Measurements from ENCODE around the gene BCL6B.

Gene BCL6B

DNA sequence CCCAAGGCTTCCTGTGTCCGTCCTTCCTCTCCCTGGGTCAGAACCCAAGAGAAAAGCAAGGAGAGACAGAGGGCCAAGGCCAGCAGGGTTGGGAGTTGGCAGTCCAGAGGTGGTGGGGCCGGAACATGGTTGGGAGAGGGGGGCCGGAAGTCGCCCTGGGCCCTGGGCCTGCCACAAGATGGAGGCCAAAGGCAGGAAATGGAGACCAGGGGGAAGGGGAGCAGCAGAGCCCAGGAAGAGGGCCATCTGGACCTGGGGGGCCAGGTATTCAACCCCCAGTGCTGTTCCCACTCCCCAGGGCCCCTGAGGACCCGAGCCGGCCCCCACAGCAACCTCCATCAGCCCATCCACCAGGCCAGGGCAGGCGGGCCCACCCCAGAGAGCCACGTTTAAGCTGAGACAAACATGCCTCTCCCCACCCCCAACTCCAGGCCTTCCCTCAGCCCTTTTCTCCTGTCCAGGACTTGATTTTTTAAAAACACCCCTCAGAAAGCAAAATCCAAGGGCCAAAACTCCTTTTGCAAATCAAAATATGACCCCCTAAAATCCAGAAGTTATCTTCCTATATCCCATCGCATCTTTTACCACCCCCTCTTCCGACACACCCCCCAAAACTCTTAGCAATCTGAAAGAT, 4.4 kb upstream of the BCL6B start:
- DNase-seq (ENCODE audit: extremely low read depth, low read depth), result no peak
- TF ChIP-seq, protein P1, sequence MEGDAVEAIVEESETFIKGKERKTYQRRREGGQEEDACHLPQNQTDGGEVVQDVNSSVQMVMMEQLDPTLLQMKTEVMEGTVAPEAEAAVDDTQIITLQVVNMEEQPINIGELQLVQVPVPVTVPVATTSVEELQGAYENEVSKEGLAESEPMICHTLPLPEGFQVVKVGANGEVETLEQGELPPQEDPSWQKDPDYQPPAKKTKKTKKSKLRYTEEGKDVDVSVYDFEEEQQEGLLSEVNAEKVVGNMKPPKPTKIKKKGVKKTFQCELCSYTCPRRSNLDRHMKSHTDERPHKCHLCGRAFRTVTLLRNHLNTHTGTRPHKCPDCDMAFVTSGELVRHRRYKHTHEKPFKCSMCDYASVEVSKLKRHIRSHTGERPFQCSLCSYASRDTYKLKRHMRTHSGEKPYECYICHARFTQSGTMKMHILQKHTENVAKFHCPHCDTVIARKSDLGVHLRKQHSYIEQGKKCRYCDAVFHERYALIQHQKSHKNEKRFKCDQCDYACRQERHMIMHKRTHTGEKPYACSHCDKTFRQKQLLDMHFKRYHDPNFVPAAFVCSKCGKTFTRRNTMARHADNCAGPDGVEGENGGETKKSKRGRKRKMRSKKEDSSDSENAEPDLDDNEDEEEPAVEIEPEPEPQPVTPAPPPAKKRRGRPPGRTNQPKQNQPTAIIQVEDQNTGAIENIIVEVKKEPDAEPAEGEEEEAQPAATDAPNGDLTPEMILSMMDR (IDR thresholded peaks at IDR 0.05; ENCODE audit: low read depth, low read length), result no peak

DNA sequence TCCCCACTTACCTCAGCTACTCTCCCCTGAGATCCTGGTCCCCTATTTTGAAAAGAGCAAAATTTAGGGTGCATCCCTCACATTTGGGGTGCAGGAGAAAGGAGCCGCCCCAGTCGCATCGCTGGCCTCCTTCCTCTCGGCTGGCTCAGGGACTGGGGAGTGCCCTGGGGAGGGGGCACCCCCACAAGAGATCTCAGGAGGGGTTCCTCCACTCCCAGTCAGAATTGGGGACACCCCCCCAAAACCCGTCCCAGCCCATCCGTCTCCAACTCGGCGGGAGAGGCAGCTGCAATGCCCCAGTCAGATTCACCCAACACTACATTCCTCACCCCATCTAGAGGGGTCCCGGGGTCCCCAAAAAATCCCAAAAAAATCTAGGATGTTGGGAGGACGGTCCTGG, 3.5 kb upstream of the BCL6B start:
- no peak for DNase-seq (ENCODE audit: extremely low read depth, low read depth)
- TF ChIP-seq, protein P1 (IDR thresholded peaks at IDR 0.05; ENCODE audit: low read depth, low read length), result no peak

DNA sequence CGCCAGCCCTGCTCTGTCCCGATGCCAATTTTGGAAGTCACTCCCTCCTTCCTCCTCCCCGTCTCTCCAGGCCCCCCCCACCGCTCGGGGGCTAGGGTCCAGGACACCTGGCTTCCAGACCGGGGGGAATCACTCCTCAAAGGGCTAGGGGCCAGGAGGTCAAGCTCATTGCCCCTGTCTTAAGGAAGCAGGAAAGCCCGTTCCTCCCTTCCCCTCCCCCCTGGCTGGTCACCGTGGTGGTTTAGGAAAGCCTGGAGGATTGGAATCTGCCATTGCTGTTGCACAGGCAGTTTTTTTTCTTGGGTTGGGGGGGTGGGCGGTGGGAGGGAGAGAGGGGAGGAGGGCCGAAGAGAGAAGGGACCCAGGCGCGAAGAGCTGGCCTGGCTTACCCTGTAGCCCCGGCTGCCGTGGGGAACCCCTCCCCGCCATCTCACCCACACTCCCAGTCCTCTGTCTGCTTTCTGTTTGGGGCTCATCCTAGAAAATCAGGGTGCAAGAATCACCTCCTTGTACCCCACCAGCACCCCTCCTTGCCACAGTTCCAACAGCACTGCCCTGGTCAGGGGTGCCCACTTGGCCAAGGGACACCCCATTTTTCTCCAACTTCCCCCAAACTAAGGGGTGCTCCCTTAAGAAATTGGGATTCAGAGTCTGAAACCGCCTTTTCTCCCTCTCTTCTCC, 2.9 kb upstream of the BCL6B start:
- DNase-seq (ENCODE audit: extremely low read depth, low read depth), result no peak
- TF ChIP-seq, protein P1 (IDR thresholded peaks at IDR 0.05; ENCODE audit: low read depth, low read length), result no peak

DNA sequence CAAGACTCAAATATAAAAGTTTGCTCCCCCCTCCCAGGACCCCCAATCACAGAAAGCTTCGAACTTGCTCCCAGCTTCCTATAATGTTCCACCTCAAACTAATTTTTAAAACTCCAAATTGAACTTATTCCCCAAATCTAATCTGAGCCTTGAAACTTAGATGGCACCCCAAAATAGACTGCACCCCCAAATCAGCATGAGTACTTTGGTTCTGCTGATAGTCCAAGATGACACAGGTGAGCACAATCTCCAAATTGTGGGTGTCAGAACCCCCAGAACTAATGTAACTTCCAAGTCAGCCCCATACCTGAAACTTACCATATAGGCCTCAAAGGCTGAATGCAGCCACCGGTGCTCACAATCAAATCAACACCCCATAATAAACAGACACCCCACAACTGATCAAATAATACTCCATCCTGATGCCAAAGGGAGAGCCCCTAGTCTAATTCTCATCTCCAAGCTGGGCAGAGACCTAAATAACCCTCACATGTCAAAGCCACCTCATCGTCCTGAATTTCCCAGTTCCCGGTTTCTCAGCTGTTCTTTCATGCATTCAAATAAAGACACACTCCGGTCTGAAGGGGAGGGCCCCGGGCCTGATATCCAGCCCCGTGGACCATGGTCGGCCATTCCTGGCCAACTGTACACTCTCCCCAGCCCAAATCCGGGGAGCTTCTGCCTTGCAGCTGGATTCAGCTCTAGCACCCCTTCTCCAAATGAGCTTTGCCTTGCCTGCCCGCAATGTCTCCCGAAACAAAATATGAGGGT, 1.8 kb upstream of the BCL6B start:
- DNase-seq (ENCODE audit: extremely low read depth, low read depth), result no peak
- TF ChIP-seq, protein P1 (IDR thresholded peaks at IDR 0.05; ENCODE audit: low read depth, low read length), result no peak

DNA sequence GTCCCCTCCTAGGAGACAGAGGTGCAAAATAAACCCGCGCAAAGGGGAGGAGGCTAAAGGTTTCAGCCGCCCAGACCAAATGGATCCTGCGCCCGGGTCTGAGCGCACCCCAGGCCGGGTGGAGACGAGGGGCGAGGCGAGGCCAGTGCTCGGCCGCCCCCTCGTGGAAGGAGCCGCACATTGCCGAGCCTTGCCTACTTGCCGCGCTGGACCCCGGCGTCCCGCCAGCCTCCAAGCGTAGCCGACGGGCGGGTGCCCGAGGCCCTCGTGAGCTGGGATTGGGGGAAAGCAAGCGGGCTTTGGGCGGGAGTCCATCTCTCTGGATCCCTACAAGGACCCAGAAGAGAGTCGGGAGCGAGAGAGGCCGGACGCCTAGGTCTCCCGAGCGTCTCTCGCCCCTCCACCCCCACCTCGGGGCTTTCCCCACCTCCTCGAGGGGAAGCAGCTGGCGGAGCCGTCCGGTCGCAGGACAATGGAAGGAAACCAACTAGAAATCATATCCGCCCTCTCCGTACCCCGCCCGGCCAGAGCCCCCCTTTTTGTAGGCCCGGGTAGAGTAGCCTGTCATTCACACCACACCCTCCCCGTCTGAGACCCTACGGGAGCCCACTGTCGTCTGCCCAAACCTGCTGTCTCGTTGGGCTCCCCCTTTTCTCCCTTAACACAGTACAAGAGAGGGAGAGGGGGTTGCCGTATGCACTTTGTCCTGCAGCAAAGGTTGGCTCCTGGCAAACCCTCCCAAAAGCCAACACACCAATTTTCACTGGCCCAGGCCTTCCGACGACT, 664 bp upstream of the BCL6B start:
- no peak for DNase-seq (ENCODE audit: extremely low read depth, low read depth)

DNA sequence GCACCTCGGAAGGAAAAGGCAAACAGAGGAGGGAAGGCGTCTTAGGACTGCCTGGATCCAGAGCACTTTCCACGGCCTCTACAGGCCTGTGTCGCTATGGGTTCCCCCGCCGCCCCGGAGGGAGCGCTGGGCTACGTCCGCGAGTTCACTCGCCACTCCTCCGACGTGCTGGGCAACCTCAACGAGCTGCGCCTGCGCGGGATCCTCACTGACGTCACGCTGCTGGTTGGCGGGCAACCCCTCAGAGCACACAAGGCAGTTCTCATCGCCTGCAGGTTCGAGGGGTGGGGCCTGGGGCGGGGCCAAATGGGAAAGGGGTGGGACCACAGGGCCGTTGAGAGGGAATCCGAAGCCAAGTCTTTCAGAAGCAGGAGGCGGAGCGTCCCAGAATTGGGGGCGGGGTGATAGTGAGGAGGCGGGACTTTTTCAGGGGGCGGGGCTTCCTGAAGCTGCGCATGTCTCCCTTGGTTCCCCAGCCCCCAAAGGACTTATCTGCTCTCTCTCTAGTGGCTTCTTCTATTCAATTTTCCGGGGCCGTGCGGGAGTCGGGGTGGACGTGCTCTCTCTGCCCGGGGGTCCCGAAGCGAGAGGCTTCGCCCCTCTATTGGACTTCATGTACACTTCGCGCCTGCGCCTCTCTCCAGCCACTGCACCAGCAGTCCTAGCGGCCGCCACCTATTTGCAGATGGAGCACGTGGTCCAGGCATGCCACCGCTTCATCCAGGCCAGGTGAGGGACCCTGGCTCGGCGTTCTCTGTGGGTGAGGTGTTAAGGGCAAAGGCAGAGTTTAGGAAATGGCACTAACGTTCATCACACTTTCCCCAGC, 939 bp downstream of the BCL6B start:
- TF ChIP-seq, protein P1 (IDR thresholded peaks at IDR 0.05; ENCODE audit: low read depth, low read length), result no peak
- no peak for DNase-seq (ENCODE audit: extremely low read depth, low read depth)

More for the DNA sequence above, 664 bp upstream of the BCL6B start:
- TF ChIP-seq, protein P1 (IDR thresholded peaks at IDR 0.05; ENCODE audit: low read depth, low read length), result peak; percentile 88

All from AG09319 (cell line).